ENCODE measurements around the gene UPF3B.
A peak's percentile ranks its signal among the peaks of the same experiment; 100 is the strongest.

UPF3B gene

DNA sequence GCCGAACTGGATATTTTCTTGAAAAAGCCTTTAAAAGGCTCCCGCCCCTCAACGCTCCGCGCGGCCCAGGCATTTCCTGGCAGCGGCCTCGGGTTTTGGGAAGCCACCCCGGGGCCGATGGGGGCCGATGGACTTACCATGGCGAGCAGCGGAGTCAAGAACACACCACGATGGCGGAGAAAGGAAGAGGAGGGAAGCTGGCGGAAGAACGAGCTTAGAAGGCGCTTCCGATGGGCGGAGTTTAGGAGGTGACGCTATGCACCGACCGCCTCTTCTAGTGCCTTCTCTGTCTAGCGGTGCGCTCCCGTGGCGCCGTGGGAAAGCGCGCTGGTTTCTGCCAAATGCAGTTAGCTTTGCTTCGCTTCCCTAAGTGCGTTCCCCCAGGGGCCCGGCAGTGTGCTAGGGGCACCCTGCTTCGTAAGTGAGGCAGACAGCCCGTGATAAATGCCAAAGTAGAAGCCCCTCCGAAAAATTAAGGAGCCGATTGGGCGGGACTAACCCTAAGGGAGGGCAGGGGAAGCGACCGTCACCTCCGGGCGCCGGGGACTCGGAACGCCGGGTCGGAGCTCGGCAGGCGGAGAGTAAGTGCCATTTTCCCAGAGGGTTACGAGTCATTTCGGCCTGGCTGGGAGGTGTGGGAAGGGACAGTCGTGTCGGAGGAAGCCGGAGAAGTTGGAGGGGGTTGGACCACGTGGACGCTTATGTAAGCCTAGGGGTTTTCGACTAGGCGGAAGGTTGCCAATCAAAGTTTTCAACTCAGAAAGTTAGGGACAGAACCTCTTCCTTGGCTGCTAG, 61.1 kb downstream of the UPF3B start, which contains the start of gene RPL39 (continued):
- TF ChIP-seq ZNF776 (tag by site-specific recombination; IDR thresholded peaks at IDR 0.05; ENCODE audit: borderline replicate concordance) (no peak), IKZF3 (tag by site-specific recombination; IDR thresholded peaks at IDR 0.05) (peak; percentile 83), ZEB2 (tag by site-specific recombination; IDR thresholded peaks at IDR 0.05) (peak; percentile 74), ZNF660 (tag by site-specific recombination; IDR thresholded peaks at IDR 0.05) (peak; percentile 66; the same call in 1 of the 2 replicates), ZBTB8A (tag by site-specific recombination; IDR thresholded peaks at IDR 0.05) (peak; percentile 70), ZNF830 (tag by site-specific recombination; IDR thresholded peaks at IDR 0.05; ENCODE audit: low read depth) (no peak), ZNF585B (tag by site-specific recombination; IDR thresholded peaks at IDR 0.05) (no peak), SCRT1 (tag by site-specific recombination; IDR thresholded peaks at IDR 0.05; ENCODE audit: borderline replicate concordance) (no peak), ZNF10 (tag by site-specific recombination; IDR thresholded peaks at IDR 0.05) (no peak), ZNF791 (tag by site-specific recombination; IDR thresholded peaks at IDR 0.05) (no peak), ZNF600 (tag by site-specific recombination; IDR thresholded peaks at IDR 0.05) (peak; percentile 95), ZNF561 (tag by site-specific recombination; IDR thresholded peaks at IDR 0.05; ENCODE audit: borderline replicate concordance) (0 out of 2 replicates have a peak, but pooled peaks have one; percentile 24), ZNF571 (tag by site-specific recombination; IDR thresholded peaks at IDR 0.05) (no peak), ZFHX2 (tag by site-specific recombination; conservative IDR thresholded peaks at IDR 0.05) (no peak), ZBTB21 (tag by site-specific recombination; IDR thresholded peaks at IDR 0.05) (peak; percentile 69)
- TF ChIP-seq, protein P1, sequence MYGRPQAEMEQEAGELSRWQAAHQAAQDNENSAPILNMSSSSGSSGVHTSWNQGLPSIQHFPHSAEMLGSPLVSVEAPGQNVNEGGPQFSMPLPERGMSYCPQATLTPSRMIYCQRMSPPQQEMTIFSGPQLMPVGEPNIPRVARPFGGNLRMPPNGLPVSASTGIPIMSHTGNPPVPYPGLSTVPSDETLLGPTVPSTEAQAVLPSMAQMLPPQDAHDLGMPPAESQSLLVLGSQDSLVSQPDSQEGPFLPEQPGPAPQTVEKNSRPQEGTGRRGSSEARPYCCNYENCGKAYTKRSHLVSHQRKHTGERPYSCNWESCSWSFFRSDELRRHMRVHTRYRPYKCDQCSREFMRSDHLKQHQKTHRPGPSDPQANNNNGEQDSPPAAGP (tag by site-specific recombination; IDR thresholded peaks at IDR 0.05) = no peak
- TF ChIP-seq, protein P2, sequence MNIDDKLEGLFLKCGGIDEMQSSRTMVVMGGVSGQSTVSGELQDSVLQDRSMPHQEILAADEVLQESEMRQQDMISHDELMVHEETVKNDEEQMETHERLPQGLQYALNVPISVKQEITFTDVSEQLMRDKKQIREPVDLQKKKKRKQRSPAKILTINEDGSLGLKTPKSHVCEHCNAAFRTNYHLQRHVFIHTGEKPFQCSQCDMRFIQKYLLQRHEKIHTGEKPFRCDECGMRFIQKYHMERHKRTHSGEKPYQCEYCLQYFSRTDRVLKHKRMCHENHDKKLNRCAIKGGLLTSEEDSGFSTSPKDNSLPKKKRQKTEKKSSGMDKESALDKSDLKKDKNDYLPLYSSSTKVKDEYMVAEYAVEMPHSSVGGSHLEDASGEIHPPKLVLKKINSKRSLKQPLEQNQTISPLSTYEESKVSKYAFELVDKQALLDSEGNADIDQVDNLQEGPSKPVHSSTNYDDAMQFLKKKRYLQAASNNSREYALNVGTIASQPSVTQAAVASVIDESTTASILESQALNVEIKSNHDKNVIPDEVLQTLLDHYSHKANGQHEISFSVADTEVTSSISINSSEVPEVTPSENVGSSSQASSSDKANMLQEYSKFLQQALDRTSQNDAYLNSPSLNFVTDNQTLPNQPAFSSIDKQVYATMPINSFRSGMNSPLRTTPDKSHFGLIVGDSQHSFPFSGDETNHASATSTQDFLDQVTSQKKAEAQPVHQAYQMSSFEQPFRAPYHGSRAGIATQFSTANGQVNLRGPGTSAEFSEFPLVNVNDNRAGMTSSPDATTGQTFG (tag by site-specific recombination; IDR thresholded peaks at IDR 0.05; ENCODE audit: borderline replicate concordance) = no peak
- TF ChIP-seq, protein P3, sequence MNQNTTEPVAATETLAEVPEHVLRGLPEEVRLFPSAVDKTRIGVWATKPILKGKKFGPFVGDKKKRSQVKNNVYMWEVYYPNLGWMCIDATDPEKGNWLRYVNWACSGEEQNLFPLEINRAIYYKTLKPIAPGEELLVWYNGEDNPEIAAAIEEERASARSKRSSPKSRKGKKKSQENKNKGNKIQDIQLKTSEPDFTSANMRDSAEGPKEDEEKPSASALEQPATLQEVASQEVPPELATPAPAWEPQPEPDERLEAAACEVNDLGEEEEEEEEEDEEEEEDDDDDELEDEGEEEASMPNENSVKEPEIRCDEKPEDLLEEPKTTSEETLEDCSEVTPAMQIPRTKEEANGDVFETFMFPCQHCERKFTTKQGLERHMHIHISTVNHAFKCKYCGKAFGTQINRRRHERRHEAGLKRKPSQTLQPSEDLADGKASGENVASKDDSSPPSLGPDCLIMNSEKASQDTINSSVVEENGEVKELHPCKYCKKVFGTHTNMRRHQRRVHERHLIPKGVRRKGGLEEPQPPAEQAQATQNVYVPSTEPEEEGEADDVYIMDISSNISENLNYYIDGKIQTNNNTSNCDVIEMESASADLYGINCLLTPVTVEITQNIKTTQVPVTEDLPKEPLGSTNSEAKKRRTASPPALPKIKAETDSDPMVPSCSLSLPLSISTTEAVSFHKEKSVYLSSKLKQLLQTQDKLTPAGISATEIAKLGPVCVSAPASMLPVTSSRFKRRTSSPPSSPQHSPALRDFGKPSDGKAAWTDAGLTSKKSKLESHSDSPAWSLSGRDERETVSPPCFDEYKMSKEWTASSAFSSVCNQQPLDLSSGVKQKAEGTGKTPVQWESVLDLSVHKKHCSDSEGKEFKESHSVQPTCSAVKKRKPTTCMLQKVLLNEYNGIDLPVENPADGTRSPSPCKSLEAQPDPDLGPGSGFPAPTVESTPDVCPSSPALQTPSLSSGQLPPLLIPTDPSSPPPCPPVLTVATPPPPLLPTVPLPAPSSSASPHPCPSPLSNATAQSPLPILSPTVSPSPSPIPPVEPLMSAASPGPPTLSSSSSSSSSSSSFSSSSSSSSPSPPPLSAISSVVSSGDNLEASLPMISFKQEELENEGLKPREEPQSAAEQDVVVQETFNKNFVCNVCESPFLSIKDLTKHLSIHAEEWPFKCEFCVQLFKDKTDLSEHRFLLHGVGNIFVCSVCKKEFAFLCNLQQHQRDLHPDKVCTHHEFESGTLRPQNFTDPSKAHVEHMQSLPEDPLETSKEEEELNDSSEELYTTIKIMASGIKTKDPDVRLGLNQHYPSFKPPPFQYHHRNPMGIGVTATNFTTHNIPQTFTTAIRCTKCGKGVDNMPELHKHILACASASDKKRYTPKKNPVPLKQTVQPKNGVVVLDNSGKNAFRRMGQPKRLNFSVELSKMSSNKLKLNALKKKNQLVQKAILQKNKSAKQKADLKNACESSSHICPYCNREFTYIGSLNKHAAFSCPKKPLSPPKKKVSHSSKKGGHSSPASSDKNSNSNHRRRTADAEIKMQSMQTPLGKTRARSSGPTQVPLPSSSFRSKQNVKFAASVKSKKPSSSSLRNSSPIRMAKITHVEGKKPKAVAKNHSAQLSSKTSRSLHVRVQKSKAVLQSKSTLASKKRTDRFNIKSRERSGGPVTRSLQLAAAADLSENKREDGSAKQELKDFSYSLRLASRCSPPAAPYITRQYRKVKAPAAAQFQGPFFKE (tag by site-specific recombination; IDR thresholded peaks at IDR 0.05; ENCODE audit: borderline replicate concordance) = no peak
- TF ChIP-seq, protein P4, sequence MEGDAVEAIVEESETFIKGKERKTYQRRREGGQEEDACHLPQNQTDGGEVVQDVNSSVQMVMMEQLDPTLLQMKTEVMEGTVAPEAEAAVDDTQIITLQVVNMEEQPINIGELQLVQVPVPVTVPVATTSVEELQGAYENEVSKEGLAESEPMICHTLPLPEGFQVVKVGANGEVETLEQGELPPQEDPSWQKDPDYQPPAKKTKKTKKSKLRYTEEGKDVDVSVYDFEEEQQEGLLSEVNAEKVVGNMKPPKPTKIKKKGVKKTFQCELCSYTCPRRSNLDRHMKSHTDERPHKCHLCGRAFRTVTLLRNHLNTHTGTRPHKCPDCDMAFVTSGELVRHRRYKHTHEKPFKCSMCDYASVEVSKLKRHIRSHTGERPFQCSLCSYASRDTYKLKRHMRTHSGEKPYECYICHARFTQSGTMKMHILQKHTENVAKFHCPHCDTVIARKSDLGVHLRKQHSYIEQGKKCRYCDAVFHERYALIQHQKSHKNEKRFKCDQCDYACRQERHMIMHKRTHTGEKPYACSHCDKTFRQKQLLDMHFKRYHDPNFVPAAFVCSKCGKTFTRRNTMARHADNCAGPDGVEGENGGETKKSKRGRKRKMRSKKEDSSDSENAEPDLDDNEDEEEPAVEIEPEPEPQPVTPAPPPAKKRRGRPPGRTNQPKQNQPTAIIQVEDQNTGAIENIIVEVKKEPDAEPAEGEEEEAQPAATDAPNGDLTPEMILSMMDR (tag by site-specific recombination; IDR thresholded peaks at IDR 0.05) = no peak
- TF ChIP-seq, protein P5, sequence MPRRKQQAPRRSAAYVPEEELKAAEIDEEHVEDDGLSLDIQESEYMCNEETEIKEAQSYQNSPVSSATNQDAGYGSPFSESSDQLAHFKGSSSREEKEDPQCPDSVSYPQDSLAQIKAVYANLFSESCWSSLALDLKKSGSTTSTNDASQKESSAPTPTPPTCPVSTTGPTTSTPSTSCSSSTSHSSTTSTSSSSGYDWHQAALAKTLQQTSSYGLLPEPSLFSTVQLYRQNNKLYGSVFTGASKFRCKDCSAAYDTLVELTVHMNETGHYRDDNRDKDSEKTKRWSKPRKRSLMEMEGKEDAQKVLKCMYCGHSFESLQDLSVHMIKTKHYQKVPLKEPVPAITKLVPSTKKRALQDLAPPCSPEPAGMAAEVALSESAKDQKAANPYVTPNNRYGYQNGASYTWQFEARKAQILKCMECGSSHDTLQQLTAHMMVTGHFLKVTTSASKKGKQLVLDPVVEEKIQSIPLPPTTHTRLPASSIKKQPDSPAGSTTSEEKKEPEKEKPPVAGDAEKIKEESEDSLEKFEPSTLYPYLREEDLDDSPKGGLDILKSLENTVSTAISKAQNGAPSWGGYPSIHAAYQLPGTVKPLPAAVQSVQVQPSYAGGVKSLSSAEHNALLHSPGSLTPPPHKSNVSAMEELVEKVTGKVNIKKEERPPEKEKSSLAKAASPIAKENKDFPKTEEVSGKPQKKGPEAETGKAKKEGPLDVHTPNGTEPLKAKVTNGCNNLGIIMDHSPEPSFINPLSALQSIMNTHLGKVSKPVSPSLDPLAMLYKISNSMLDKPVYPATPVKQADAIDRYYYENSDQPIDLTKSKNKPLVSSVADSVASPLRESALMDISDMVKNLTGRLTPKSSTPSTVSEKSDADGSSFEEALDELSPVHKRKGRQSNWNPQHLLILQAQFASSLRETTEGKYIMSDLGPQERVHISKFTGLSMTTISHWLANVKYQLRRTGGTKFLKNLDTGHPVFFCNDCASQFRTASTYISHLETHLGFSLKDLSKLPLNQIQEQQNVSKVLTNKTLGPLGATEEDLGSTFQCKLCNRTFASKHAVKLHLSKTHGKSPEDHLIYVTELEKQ (tag by site-specific recombination; IDR thresholded peaks at IDR 0.05; ENCODE audit: borderline replicate concordance) = no peak
- TF ChIP-seq, protein P6, sequence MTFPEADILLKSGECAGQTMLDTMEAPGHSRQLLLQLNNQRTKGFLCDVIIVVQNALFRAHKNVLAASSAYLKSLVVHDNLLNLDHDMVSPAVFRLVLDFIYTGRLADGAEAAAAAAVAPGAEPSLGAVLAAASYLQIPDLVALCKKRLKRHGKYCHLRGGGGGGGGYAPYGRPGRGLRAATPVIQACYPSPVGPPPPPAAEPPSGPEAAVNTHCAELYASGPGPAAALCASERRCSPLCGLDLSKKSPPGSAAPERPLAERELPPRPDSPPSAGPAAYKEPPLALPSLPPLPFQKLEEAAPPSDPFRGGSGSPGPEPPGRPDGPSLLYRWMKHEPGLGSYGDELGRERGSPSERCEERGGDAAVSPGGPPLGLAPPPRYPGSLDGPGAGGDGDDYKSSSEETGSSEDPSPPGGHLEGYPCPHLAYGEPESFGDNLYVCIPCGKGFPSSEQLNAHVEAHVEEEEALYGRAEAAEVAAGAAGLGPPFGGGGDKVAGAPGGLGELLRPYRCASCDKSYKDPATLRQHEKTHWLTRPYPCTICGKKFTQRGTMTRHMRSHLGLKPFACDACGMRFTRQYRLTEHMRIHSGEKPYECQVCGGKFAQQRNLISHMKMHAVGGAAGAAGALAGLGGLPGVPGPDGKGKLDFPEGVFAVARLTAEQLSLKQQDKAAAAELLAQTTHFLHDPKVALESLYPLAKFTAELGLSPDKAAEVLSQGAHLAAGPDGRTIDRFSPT (tag by site-specific recombination; IDR thresholded peaks at IDR 0.05) = peak; percentile 57; the same call in 1 of the 2 replicates
